Natural killer cell (primary cell): ENCODE data around the gene ATM. TPM values are rescaled to one million over a fixed set of nuclear protein-coding genes. Genes with fewer than 3 reads are reported as not detected.

Experiments used
- ATAC-seq, 3 donors: fragments of 150-1000 bp in 2 of 3; fragments of 200-7000 bp in 1 of 3; cut with Tn5 transposase; 1 replicate in 1 of 3; 2 replicates in 2 of 3; pipeline ENCODE4 v1.10.0; 2021; ENCODE audit warnings: mild to moderate bottlenecking in 2 of 3, moderate library complexity in 2 of 3
- DNase-seq, 2 donors: peaks; one replicate each; pipeline versions ENCODE4 v3.0.0 to v3.0.0-alpha.2; 2013 to 2021; ENCODE audit warnings: mixed read lengths in 1 of 2
- H3K27ac ChIP-seq: one replicate; pipeline ENCODE4 v1.5.1; 2013; ENCODE audit warnings: mild to moderate bottlenecking, low read length
- H3K27me3 ChIP-seq: one replicate; pipeline ENCODE4 v1.6.1; 2013; ENCODE audit warnings: low read length; ENCODE audit not compliant: control insufficient read depth, insufficient read depth
- H3K36me3 ChIP-seq: one replicate; pipeline ENCODE4 v1.6.1; 2013; ENCODE audit warnings: low read length; ENCODE audit not compliant: control insufficient read depth, insufficient read depth
- H3K4me1 ChIP-seq: one replicate; pipeline ENCODE4 v1.6.1; 2013; ENCODE audit warnings: low read length; ENCODE audit not compliant: control insufficient read depth, insufficient read depth
- H3K4me3 ChIP-seq: one replicate; pipeline ENCODE4 v1.5.1; 2013; ENCODE audit warnings: low read length
- H3K9me3 ChIP-seq: one replicate; pipeline ENCODE4 v1.6.1; 2013; ENCODE audit warnings: low read length; ENCODE audit not compliant: control insufficient read depth, insufficient read depth
- H3K27ac Mint-ChIP-seq, 2 donors: one replicate each; pipeline ENCODE4 v1.8.0; 2022; ENCODE audit warnings: mild to moderate bottlenecking in 2 of 2, mixed read lengths in 2 of 2, moderate library complexity in 1 of 2
- H3K27me3 Mint-ChIP-seq, 2 donors: one replicate each; pipeline ENCODE4 v1.8.0; 2022; ENCODE audit warnings: low read depth in 2 of 2, mixed read lengths in 2 of 2
- H3K36me3 Mint-ChIP-seq: one replicate; pipeline ENCODE4 v1.8.0; 2022; ENCODE audit warnings: mixed read lengths
- H3K4me1 Mint-ChIP-seq, 2 donors: one replicate each; pipeline ENCODE4 v1.8.0; 2022; ENCODE audit warnings: mixed read lengths in 2 of 2
- H3K4me3 Mint-ChIP-seq: one replicate; pipeline ENCODE4 v1.8.0; 2022; ENCODE audit warnings: mild to moderate bottlenecking, moderate library complexity, mixed read lengths
- H3K9me3 Mint-ChIP-seq, 2 donors: one replicate each; pipeline ENCODE4 v1.8.0; 2022; ENCODE audit warnings: mixed read lengths in 2 of 2
- WGBS: methylation state at CpG from one replicate; pipeline ENCODE4 v1.1.7; 2013; ENCODE audit warnings: missing lambda C conversion rate; ENCODE audit not compliant: insufficient coverage; 5-methylcytosine and 5-hydroxymethylcytosine counted together
- intact Hi-C: fragments of 100-400 bp; cut with micrococcal nuclease; formaldehyde crosslinking; loops from one replicate; pipeline ENCODE4 v1.14.2; 2022
- total RNA-seq, 4 donors: library from RNA; stranded (reverse); fragments of 120-200 nt in 1 of 4; gene quantifications; one replicate each; pipeline versions ENCODE4 v1.2.3 to v1.2.4, GENCODE V29; 2013 to 2022
- TF ChIP-seq, protein P1 (sequence below): fragments of 200-600 bp; IDR thresholded peaks from one replicate; pipeline ENCODE4 v1.8.0; 2022; ENCODE audit warnings: antibody characterized with exemption

The ATM gene
- total RNA-seq, 3 donors from 2014 or later (not counting 1 experiment from before 2014, with no cell fraction given), result 502 to 568 (median 539) TPM

DNA sequence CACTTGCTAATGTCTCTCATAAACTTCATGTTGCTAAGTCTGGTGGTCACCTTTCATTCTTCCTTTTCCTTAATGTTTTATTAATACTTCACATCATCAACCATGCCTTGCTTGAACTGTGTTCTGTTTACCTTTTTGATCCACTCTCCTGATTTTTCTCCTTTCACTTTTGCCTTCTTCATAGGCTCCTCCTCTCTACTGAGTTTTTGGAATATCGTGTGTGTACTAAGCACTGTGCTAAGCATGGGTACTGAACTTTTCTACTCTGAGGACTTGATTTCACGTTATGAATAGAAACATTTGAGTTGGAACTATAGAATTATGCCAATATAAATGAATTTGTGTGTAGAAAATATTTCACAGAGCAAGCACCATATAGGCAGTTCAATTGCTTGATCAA is 90.6 kb downstream of the ATM start:
- TF ChIP-seq, protein P1, sequence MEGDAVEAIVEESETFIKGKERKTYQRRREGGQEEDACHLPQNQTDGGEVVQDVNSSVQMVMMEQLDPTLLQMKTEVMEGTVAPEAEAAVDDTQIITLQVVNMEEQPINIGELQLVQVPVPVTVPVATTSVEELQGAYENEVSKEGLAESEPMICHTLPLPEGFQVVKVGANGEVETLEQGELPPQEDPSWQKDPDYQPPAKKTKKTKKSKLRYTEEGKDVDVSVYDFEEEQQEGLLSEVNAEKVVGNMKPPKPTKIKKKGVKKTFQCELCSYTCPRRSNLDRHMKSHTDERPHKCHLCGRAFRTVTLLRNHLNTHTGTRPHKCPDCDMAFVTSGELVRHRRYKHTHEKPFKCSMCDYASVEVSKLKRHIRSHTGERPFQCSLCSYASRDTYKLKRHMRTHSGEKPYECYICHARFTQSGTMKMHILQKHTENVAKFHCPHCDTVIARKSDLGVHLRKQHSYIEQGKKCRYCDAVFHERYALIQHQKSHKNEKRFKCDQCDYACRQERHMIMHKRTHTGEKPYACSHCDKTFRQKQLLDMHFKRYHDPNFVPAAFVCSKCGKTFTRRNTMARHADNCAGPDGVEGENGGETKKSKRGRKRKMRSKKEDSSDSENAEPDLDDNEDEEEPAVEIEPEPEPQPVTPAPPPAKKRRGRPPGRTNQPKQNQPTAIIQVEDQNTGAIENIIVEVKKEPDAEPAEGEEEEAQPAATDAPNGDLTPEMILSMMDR, result no peak
- WGBS, result 100% methylated on average over 1 of the region's 2 CpGs
- Mint-ChIP-seq H3K9me3 (no peaks in the 10 kb centered on the region), H3K4me1 (peaks cover 15 to 22% of the 10 kb centered on the region in 2 donors), H3K36me3 (peaks cover 21% of the 10 kb centered on the region), H3K27me3 (no peaks in the 10 kb centered on the region), H3K27ac (peak overlapping the region; percentile 25 to 48), H3K4me3 (no peak overlapping the region)
- Histone ChIP-seq H3K9me3 (no peaks in the 10 kb centered on the region), H3K4me1 (no peaks in the 10 kb centered on the region), H3K4me3 (no peak overlapping the region), H3K27me3 (no peaks in the 10 kb centered on the region), H3K27ac (no peak overlapping the region), H3K36me3 (peaks cover 93% of the 10 kb centered on the region)
- intact Hi-C loops, result no loop called here
- DNase-seq, result no peak
- ATAC-seq, result no peak

DNA sequence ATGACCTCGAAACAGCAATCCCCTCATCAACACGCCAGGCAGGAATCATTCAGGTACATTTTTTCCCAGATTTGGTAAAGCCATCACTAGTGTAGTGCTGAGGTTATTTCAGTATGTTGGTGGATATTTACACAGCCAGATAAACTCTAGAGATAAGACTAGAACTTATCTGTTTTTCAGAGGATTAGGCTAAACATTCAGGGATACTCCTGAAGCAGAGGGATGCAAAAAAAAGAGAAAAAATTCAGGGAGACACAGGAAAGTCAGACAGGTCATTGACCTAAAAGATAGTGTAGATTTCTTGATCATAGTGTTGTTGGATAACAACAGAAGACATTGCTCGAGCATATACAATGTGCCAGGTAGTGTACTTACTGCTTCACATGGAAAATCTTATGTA is 93.2 kb downstream of the ATM start:
- TF ChIP-seq, protein P1, result no peak
- Mint-ChIP-seq H3K27me3 (no peaks in the 10 kb centered on the region), H3K4me1 (peaks cover 14 to 18% of the 10 kb centered on the region in 2 donors), H3K27ac (peak overlapping the region; percentile 44 to 52), H3K9me3 (no peaks in the 10 kb centered on the region), H3K36me3 (peaks cover 29% of the 10 kb centered on the region), H3K4me3 (no peak overlapping the region)
- Histone ChIP-seq H3K4me3 (no peak overlapping the region), H3K9me3 (no peaks in the 10 kb centered on the region), H3K36me3 (peaks cover 93% of the 10 kb centered on the region), H3K4me1 (no peaks in the 10 kb centered on the region), H3K27ac (no peak overlapping the region), H3K27me3 (no peaks in the 10 kb centered on the region)
- intact Hi-C loops, result no loop called here
- ATAC-seq (no peak), DNase-seq (no peak)
- WGBS, result 96% methylated on average over 2 of the region's 3 CpGs

DNA sequence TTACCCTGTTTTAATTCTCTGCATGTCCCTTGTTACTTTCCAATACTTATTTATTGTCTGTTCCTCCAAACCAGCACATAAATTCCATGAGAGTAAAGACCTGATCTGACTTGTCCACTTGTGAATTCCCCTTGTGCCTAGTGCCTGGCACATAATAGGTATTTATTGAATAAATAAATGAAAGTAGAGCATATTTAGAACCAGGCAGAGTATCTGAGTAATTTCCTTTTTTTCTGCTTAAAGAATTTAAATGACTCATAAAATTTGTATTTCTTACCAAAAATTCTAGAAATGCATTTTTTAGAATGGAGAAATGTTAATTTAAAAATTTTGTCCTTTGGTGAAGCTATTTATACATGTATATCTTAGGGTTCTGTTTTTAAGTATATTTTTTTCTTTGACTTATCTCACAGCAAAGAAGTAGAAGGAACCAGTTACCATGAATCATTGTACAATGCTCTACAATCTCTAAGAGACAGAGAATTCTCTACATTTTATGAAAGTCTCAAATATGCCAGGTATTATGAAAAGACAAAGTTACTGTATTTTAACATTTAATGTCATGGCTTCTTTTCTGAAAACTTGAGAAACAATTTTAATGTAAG is 96.8 kb downstream of the ATM start:
- Mint-ChIP-seq H3K36me3 (peaks cover 34% of the 10 kb centered on the region), H3K4me3 (no peak overlapping the region), H3K27me3 (no peaks in the 10 kb centered on the region), H3K27ac (peak overlapping the region; percentile 68 to 83), H3K9me3 (no peaks in the 10 kb centered on the region), H3K4me1 (peaks cover 5 to 7% of the 10 kb centered on the region in 2 donors)
- intact Hi-C loops, result no loop called here
- peaks cover 95% of the 10 kb centered on the region for H3K36me3 ChIP-seq
- H3K9me3 ChIP-seq, result no peaks in the 10 kb centered on the region
- H3K4me1 ChIP-seq, result no peaks in the 10 kb centered on the region
- ATAC-seq (no peak), DNase-seq (no peak)
- no peaks in the 10 kb centered on the region for H3K27me3 ChIP-seq
- H3K27ac ChIP-seq, result no peak overlapping the region
- TF ChIP-seq, protein P1, result no peak
- H3K4me3 ChIP-seq, result no peak overlapping the region

DNA sequence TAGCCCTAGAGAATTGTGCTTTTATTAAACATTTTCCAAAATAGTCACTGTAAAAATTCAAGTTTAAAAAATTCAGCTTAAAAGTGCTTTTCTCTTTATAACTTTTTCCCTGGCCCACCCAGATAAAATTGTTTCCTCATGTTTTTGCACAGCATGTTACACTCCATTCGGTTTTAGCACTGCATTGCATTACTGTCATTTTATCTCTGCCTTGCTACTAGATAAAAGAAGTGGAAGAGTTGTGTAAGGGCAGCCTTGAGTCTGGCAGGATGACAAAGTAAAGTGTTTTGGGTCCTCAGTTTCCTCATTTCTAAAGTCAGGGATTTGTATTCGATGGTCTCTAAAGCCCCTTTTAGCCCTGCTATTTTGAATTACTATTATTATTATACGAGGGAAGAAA is 99.8 kb downstream of the ATM start:
- intact Hi-C loops, result no loop called here
- Mint-ChIP-seq H3K4me1 (peaks cover 5 to 7% of the 10 kb centered on the region in 2 donors), H3K36me3 (peaks cover 21% of the 10 kb centered on the region), H3K9me3 (no peaks in the 10 kb centered on the region), H3K27me3 (no peaks in the 10 kb centered on the region), H3K27ac (peak overlapping the region; percentile 45 to 83), H3K4me3 (no peak overlapping the region)
- H3K4me1 ChIP-seq, result no peaks in the 10 kb centered on the region
- TF ChIP-seq, protein P1, result no peak
- no peaks in the 10 kb centered on the region for H3K9me3 ChIP-seq
- DNase-seq, result no peak
- H3K27ac ChIP-seq, result no peak overlapping the region
- 100% methylated on average over 1 of the region's 3 CpGs for WGBS
- no peaks in the 10 kb centered on the region for H3K27me3 ChIP-seq
- no peak overlapping the region for H3K4me3 ChIP-seq
- H3K36me3 ChIP-seq, result peaks cover 99% of the 10 kb centered on the region
- ATAC-seq, result no peak
